Aorta (tissue), 5 donors: ENCODE results near the gene DNAAF1. TPM values are rescaled to one million over a fixed set of nuclear protein-coding genes. Genes with fewer than 3 reads are reported as not detected.

Experiments used
- ATAC-seq: fragments of 200-7000 bp; cut with Tn5 transposase; one replicate; pipeline ENCODE4 v1.9.1; 2022; ENCODE audit warnings: moderate library complexity; ENCODE audit not compliant: low FRiP score
- DNase-seq, 2 donors: peaks; one replicate each; pipeline ENCODE4 v3.0.0-alpha.2; 2020
- H3K27ac ChIP-seq, 2 donors: one replicate each; pipeline ENCODE4 v1.5.1; 2013; ENCODE audit warnings: low read length in 2 of 2, mild to moderate bottlenecking in 2 of 2, moderate library complexity in 2 of 2, control low read depth in 1 of 2, inconsistent platforms in 1 of 2, low read depth in 1 of 2
- H3K27me3 ChIP-seq, 2 donors: one replicate each; pipeline ENCODE4 v1.6.1; 2013; ENCODE audit warnings: control low read depth in 1 of 2, low read length in 1 of 2, mild to moderate bottlenecking in 1 of 2, moderate library complexity in 1 of 2; ENCODE audit not compliant: insufficient read depth in 2 of 2, control insufficient read depth in 1 of 2
- H3K36me3 ChIP-seq, 2 donors: one replicate each; pipeline ENCODE4 v1.6.1; 2013; ENCODE audit warnings: control low read depth in 1 of 2, low read length in 1 of 2, mild to moderate bottlenecking in 1 of 2; ENCODE audit not compliant: insufficient read depth in 2 of 2, control insufficient read depth in 1 of 2
- H3K4me1 ChIP-seq, 2 donors: one replicate each; pipeline ENCODE4 v1.6.1; 2013; ENCODE audit warnings: low read length in 2 of 2, control low read depth in 1 of 2, mild to moderate bottlenecking in 1 of 2, moderate library complexity in 1 of 2; ENCODE audit not compliant: insufficient read depth in 2 of 2, control insufficient read depth in 1 of 2
- H3K4me3 ChIP-seq, 2 donors: one replicate each; pipeline ENCODE4 v1.5.1; 2013; ENCODE audit warnings: low read length in 2 of 2, control low read depth in 1 of 2, mild to moderate bottlenecking in 1 of 2
- H3K9me3 ChIP-seq: one replicate; pipeline ENCODE4 v1.6.1; 2013; ENCODE audit warnings: mild to moderate bottlenecking, low read length; ENCODE audit not compliant: control insufficient read depth
- WGBS, 2 donors: extraction: QIAGEN DNeasy Blood & Tissue Kit; methylation state at CpG; one replicate each; pipeline ENCODE4 v1.1.7; 2013; 5-methylcytosine and 5-hydroxymethylcytosine counted together
- intact Hi-C, 2 donors: fragments of 100-400 bp; cut with DNase I; formaldehyde crosslinking; loops; one replicate each; pipeline versions ENCODE4 v1.14.2 to v1.15.0; 2022
- polyA plus RNA-seq, 2 donors: library from polyadenylated mRNA; stranded (reverse); fragments of 200-250 nt; gene quantifications; one replicate each; pipeline ENCODE4 v1.2.3, GENCODE V29; 2013
- total RNA-seq, 2 donors: library from RNA; stranded (reverse); fragmentation: NEBNext Ultra II Directional; extraction: Animal tissue kit (Norgen Biotek cat#: 25700); gene quantifications; one replicate each; pipeline ENCODE4 v1.2.1, GENCODE V29; 2021
- donor health status: healthy with polysubstance abuse.
- donor health status: Bipolar disorder and iron deficiency.
- donor health status: DM: no; HTN: no; CAD: no.
- donor health status: DM: no; HTN: no; CAD: no.
- donor health status: DM: yes; HTN: yes; CAD: no.

Gene DNAAF1
- total and polyA plus RNA-seq, 4 donors = 0.19 to 1.4 (median 0.48) TPM; not detected in 1

DNA sequence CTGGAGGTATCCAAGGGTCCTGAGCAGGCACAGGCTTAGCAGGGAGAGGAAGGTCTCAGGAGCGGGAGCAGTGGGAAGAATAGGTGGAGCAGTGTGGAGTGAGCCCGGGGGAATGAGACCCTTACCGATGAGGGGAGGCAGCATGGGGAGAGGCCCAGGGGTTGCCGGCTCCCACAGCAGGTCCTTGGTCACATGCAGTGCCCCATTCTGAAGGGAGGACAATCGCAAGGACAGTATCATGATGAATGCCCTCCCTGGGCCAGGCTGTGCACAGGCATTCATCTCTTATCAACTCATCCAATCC is 38.4 kb downstream of the DNAAF1 start:
- no peaks in the 10 kb centered on the region for H3K4me1 ChIP-seq
- H3K27me3 ChIP-seq = no peaks in the 10 kb centered on the region
- H3K4me3 ChIP-seq = no peak overlapping the region
- H3K9me3 ChIP-seq = no peaks in the 10 kb centered on the region
- H3K27ac ChIP-seq = no peak overlapping the region
- H3K36me3 ChIP-seq = peaks cover 0 to 7% of the 10 kb centered on the region in 2 donors
- ATAC-seq (no peak), DNase-seq (peak; percentile 10 to 48)
- WGBS, 2 donors = 91 to 92% methylated on average over 5 of the region's 5 CpGs
- intact Hi-C loops = loop anchor here (5.0 to 10.0 kb wide), 2 partner anchors 216 to 219 kb away; partner anchors contain the start of gene NECAB2 (in 2 of the 2)

DNA sequence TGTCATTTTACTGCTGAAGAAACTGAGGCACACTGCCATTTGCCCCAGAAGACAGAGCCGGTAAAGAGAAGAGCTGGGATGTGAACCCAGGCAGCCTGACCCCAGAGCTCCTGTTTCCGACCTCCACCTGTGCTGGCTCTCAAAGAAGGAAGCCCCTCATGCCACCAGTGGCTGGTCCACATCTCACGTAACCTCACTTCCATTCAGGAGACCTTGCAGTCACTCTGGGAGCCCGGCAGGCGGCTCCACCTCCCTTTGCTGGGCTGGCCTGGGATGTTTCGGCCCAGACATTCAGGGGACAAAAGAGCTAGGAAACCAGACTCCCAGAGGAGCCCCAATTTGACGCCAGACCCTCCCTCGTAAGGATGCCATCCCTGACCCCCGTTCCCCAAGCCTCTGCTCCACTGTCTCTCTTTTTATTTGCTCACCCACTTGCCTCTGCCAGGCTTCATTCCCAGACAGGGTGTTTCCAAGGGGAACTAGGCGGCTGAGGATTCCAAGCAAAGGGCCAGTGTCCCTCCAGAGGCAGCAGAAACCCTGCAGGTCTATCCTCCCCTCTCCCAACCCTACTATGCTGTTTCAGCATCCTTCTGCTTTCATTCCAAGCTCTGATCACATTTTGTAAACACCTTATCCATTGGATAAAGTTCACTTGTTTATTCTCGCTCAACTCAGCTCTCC is 38.9 kb downstream of the DNAAF1 start:
- no peak for ATAC-seq

DNA sequence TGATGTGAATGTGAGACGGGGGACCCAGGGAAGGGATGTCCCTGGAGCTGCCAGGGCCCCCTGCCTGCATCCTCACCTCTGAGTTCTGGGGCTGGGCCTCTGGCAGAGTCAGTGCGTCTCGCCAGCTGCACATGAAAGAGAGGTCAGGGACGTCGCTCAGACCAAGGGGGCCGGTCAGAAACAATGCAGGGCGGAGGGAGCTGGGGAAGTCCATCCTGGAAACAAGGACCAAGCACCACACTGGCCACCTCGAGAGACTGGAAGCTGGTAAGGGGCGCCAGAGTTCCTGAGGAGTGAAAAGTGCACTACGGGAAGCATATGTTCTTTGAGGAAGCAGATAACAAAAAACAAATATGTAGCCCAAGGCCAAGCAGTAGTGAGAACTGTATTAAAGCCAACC is 39.7 kb downstream of the DNAAF1 start:
- H3K9me3 ChIP-seq = no peaks in the 10 kb centered on the region
- H3K4me3 ChIP-seq = no peak overlapping the region
- ATAC-seq = no peak
- intact Hi-C loops = loop anchor here (5.0 to 10.0 kb wide), 3 partner anchors 217 to 232 kb away; partner anchors contain the start of genes NECAB2 (in 2 of the 2) and OSGIN1 (in 1 of the 2)
- no peaks in the 10 kb centered on the region for H3K4me1 ChIP-seq
- H3K36me3 ChIP-seq = peaks cover 0 to 7% of the 10 kb centered on the region in 2 donors
- H3K27me3 ChIP-seq = no peaks in the 10 kb centered on the region
- WGBS, 2 donors = 87 to 90% methylated on average over 10 of the region's 10 CpGs
- DNase-seq = peak in 1 of 2 donors; percentile 26
- H3K27ac ChIP-seq = no peak overlapping the region

More for the DNA sequence above, 38.9 kb downstream of the DNAAF1 start:
- no peak overlapping the region for H3K27ac ChIP-seq
- H3K4me1 ChIP-seq = no peaks in the 10 kb centered on the region
- H3K9me3 ChIP-seq = no peaks in the 10 kb centered on the region
- DNase-seq = peak; percentile 16 to 58
- H3K36me3 ChIP-seq = peaks cover 0 to 7% of the 10 kb centered on the region in 2 donors
- no peaks in the 10 kb centered on the region for H3K27me3 ChIP-seq
- WGBS, 2 donors = 85 to 86% methylated on average over 11 of the region's 11 CpGs
- intact Hi-C loops = loop anchor here (5.0 to 10.0 kb wide), 2 partner anchors 217 to 219 kb away; partner anchors contain the start of gene NECAB2 (in 2 of the 2)
- H3K4me3 ChIP-seq = no peak overlapping the region

DNA sequence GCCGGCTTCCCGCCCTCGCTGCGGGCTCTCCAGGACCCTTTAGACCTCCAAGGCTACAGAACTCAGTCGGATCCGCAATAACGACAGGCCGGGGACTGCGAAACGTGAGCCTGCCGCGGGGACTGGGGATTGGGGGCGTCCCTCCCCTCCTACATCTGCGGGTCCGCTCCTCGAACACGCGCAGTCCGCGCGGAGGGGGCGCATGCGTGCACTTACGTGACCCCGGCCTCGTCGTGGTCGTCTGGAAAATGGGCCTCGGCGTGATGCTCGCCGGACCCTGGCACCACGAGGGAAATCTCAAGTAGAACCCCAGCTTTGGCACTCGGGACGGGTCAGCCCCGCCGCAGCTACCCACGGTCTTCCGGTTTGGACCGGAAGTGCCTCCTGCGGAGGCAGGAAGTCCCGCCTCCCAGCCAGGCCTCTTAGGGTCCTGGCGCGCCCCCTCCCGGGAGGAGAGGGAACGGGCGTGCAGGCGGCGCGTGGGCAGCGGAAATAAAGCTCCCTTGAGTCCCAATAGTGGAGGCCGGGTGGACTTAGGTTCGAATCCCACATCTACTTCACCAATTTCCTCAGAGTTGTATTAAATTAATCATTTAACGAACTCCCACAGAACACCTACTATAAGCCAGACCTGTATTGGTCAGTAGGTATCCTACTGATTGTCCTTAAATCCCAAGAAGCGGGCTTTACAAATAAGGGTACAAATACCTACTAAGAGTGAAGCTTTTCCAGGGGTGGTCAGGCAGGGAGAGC is 41.8 kb downstream of the DNAAF1 start, which contains the start of gene TAF1C:
Gene TAF1C (minus strand): TSS at position 373 of the 753 bp plus-strand sequence. CDS start 2,069 bp downstream, outside the sequence.
- 2 to 3% methylated on average over 53 to 55 of the region's 55 CpGs for WGBS, 2 donors
- Histone ChIP-seq H3K27ac (peak within 1 kb of the TSS in 1 of 2 donors; percentile 41), H3K4me1 (no peaks in the 10 kb centered on the region), H3K27me3 (no peaks in the 10 kb centered on the region), H3K4me3 (peak within 1 kb of the TSS; percentile 77 to 88), H3K36me3 (peaks cover 0 to 2% of the 10 kb centered on the region in 2 donors), H3K9me3 (no peaks in the 10 kb centered on the region)
- intact Hi-C loops = loop anchor here (1.0 to 10.0 kb wide), 4 partner anchors 70 to 235 kb away; partner anchors contain the start of genes NECAB2 (in 1 of the 2) and OSGIN1 (in 1 of the 2)
- peak; percentile 96 for ATAC-seq
- DNase-seq = peak; percentile 94 to 97

DNA sequence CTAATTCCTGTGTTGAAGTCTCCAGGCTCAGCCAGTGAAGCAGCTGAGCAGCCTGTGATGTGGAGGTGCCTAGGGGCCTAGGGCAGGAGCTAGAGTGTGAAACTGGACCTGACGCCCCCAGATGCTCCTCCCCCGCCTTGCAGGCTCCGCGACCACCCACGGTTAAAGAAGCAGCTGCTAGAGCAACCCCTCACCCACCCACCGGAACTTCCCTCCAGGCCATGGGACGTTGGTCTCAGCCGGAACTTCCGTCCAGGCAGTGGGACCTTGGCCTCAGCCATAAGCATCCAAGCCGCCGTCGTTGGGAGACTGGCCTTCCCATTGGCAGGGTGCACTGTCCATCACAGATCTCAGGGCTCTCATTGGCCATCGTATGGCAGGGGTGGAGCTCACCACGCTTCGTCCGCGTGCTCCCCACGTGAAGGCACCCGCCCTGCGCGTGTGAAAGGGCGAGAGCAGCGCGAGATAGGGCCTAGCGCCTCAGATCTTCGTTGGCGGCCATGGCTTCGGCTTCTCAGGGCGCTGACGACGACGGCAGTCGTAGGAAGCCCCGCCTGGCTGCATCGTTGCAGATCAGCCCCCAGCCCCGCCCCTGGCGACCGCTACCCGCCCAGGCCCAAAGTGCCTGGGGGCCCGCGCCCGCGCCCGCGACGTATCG is 45.8 kb downstream of the DNAAF1 start, which contains the start of gene ADAD2:
Gene ADAD2 (plus strand): TSS at position 427 of the 658 bp plus-strand sequence. CDS start 74 bp downstream, at position 501.
- no peak within 1 kb of the TSS for H3K4me3 ChIP-seq
- no peaks in the 10 kb centered on the region for H3K36me3 ChIP-seq
- no peaks in the 10 kb centered on the region for H3K4me1 ChIP-seq
- DNase-seq (no peak), ATAC-seq (no peak)
- WGBS, 2 donors = 86 to 88% methylated on average over 47 of the region's 47 CpGs
- no peak within 1 kb of the TSS for H3K27ac ChIP-seq
- intact Hi-C loops = no loop called here
- H3K9me3 ChIP-seq = no peaks in the 10 kb centered on the region
- no peaks in the 10 kb centered on the region for H3K27me3 ChIP-seq

DNA sequence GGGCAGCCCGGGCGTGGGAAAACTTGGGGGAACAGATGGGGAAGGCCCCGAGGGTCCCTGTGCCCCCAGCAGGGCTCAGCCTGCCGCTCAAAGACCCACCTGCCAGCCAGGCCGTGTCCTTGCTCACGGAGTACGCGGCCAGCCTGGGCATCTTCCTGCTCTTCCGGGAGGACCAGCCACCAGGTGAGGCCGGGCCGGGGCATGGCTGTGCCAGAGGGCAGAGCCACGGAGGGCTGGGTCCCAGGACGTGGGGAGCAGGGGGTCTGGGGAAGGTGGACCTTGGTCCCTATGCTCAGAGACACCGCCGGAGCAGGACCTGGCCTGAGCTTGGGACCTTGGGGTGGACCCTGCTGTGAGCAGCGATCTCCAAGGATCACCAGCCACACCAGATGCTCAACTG is 46.4 kb downstream of the DNAAF1 start:
- 91% methylated on average over 16 of the region's 16 CpGs for WGBS, 2 donors
- intact Hi-C loops = no loop called here
- no peak for ATAC-seq

DNA sequence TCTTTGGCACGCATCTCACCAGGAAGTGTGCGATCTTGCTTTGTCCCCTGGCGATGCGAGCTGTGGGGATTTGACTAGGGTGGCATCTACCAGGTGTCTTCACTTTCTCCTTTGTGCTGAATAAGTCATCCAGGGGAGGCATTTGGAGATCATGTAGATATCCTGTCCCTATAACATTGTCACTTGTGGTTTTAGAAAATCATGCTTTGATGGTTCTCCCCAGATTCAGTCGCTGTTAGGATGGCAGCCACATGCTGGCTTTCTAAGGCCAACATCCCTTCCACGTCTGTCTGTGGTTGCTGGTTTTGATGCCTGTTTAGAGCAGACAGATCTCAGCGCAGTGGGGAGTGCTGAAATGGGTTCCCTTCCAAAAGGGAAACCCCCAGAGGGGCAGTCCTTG is 48.4 kb downstream of the DNAAF1 start:
- H3K27ac ChIP-seq = no peak overlapping the region
- WGBS, 2 donors = 78 to 84% methylated on average over 7 of the region's 7 CpGs
- no peaks in the 10 kb centered on the region for H3K36me3 ChIP-seq
- intact Hi-C loops = no loop called here
- ATAC-seq (no peak), DNase-seq (peak in 1 of 2 donors; percentile 30)
- H3K4me3 ChIP-seq = no peak overlapping the region
- H3K27me3 ChIP-seq = no peaks in the 10 kb centered on the region
- H3K4me1 ChIP-seq = no peaks in the 10 kb centered on the region
- H3K9me3 ChIP-seq = no peaks in the 10 kb centered on the region

More for the DNA sequence above, 46.4 kb downstream of the DNAAF1 start:
- H3K36me3 ChIP-seq = no peaks in the 10 kb centered on the region
- no peaks in the 10 kb centered on the region for H3K4me1 ChIP-seq
- no peak overlapping the region for H3K4me3 ChIP-seq
- no peaks in the 10 kb centered on the region for H3K9me3 ChIP-seq
- no peak for DNase-seq
- H3K27me3 ChIP-seq = no peaks in the 10 kb centered on the region
- no peak overlapping the region for H3K27ac ChIP-seq

DNA sequence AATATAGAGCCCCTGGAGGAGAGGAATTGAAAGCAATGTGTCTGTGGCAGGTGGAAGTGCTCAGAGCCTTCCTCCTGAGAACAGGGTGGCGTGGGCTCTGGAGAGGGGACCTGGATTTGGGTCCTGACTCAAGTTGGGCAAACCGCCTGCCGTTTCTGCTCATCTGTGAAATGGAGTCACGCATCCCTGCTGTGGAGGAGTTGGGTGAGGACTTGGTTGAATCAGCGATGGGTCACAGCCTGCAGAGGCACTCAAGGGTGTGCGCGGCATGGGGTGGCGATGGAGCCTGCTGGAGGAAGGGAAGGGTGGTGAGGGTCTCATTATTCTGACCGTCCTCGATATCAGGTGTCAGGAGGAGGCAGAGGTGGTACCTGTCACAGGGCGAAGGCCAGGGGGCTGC is 48.9 kb downstream of the DNAAF1 start:
- DNase-seq (no peak), ATAC-seq (no peak)
- 86 to 87% methylated on average over 11 of the region's 11 CpGs for WGBS, 2 donors
- intact Hi-C loops = no loop called here
- Histone ChIP-seq H3K4me3 (no peak overlapping the region), H3K27me3 (no peaks in the 10 kb centered on the region), H3K4me1 (no peaks in the 10 kb centered on the region), H3K9me3 (no peaks in the 10 kb centered on the region), H3K27ac (no peak overlapping the region), H3K36me3 (no peaks in the 10 kb centered on the region)
